Large intestine (tissue), 3 donors: Measurements from ENCODE around the gene ABCA9. TPM values are rescaled to one million over a fixed set of nuclear protein-coding genes. Genes with fewer than 3 reads are reported as not detected.
"Not testable (repeated sequence)": the region's sequence is repeated elsewhere in the genome, so short reads cannot be mapped to it uniquely, and the experiment has no call there.

Source experiments
- DNase-seq, 2 donors: peaks; one replicate each; pipeline versions ENCODE4 v3.0.0 to v3.0.0-alpha.2; 2013
- H3K27ac ChIP-seq: one replicate; pipeline ENCODE4 v1.5.1; 2013; ENCODE audit warnings: low read length
- H3K27me3 ChIP-seq: 2 replicates; pipeline ENCODE4 v1.6.1; 2013; ENCODE audit warnings: low read length; ENCODE audit not compliant: control insufficient read depth, insufficient read depth
- H3K36me3 ChIP-seq: 2 replicates; pipeline ENCODE4 v1.6.1; 2013; ENCODE audit warnings: low read length; ENCODE audit not compliant: control insufficient read depth, insufficient read depth
- H3K4me1 ChIP-seq: one replicate; pipeline ENCODE4 v1.6.1; 2013; ENCODE audit warnings: low read length; ENCODE audit not compliant: control insufficient read depth, insufficient read depth
- H3K4me3 ChIP-seq: one replicate; pipeline ENCODE4 v1.5.1; 2013; ENCODE audit warnings: low read length
- H3K9me3 ChIP-seq: one replicate; pipeline ENCODE4 v1.6.1; 2013; ENCODE audit warnings: mild to moderate bottlenecking, low read depth, low read length, moderate library complexity; ENCODE audit not compliant: control insufficient read depth
- WGBS: methylation state at CpG from one replicate; pipeline ENCODE4 v1.1.5; 2013; ENCODE audit warnings: low lambda C conversion rate; ENCODE audit not compliant: insufficient coverage; 5-methylcytosine and 5-hydroxymethylcytosine counted together
- polyA plus RNA-seq: library from polyadenylated mRNA; unstranded; fragments of 120-200 nt; gene quantifications from one replicate; pipeline ENCODE4 v1.2.1, GENCODE V29; 2013

ABCA9 gene
- polyA plus RNA-seq, 1 donor: 2.1 TPM

DNA sequence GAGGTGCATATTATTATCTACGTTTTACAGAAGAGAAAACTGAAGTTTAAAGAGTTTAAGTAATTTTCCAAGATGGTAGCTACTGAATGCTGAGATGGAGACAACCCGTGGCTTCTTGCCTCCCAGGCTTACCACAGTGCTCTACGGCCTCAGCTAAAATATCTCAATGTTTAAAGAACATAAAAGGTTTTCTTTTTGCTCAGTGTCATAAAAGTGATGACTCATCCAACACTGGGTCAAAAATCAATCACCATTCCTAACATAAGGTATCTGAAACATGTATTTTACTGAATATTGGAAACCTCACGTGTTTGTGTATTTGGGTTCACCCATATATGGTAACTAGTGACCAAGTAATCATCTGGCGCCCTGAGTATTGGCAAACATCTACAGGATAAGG, 18.4 kb downstream of the ABCA9 start:
- WGBS: 83% methylated on average over 1 of the region's 5 CpGs
- H3K36me3 ChIP-seq: no peaks in the 10 kb centered on the region
- no peak overlapping the region for H3K27ac ChIP-seq
- H3K27me3 ChIP-seq: no peaks in the 10 kb centered on the region
- no peak overlapping the region for H3K4me3 ChIP-seq
- peak in 1 of 2 donors; percentile 30 for DNase-seq
- H3K4me1 ChIP-seq: no peaks in the 10 kb centered on the region
- H3K9me3 ChIP-seq: no peaks in the 10 kb centered on the region

DNA sequence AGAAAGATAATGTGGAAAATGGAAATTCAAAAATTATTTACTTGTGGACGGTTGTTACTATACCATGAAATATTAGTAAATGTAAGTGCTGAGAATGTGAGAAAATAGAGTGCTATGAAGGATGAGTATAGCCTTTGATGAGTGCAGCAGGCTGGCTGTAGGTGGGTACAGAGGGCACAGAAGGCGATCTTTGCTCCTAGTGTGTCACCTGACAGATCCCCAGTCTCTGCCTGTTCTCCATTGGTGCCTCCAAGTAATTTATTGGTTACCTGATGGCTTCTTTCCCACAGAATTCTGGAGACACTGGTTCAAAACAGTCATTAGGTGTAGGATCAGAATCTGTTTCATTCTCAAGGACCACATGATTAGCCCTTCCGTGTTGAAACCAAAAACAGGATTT, 28.9 kb downstream of the ABCA9 start:
- Histone ChIP-seq H3K36me3 (no peaks in the 10 kb centered on the region), H3K27me3 (no peaks in the 10 kb centered on the region), H3K4me1 (peaks cover 5% of the 10 kb centered on the region), H3K27ac (peak overlapping the region; percentile 41), H3K4me3 (no peak overlapping the region), H3K9me3 (no peaks in the 10 kb centered on the region)
- DNase-seq: peak; percentile 74 to 82
- 71% methylated on average over 1 of the region's 3 CpGs for WGBS

DNA sequence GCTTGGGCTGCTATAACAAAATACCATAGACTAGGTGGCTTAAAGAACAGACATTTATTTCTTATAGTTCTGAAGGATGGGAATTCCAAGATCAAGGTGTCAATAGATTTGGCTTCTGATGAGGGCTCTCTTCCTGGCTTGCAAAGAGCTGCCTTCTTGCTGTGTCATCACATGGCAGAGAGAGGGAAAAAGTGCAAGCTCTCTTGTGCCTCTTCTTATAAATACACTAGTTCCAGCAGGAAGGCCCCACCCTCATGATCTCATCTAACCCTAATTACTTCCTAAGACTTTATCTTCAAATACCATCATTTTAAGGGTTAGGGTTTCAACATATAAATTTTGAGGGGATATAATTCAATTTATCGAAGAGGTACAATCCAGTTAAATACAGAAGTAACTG, 30.6 kb downstream of the ABCA9 start:
- H3K4me3 ChIP-seq: no peak overlapping the region

GRCh38 chr17:69018687-69019086, 42.0 kb downstream of the ABCA9 start:
- H3K36me3 ChIP-seq: no peaks in the 10 kb centered on the region
- WGBS: no CpG with 5 or more reads among the region's 1 CpG

More for the DNA sequence above, 30.6 kb downstream of the ABCA9 start:
- DNase-seq: no peak
- Histone ChIP-seq H3K9me3 (no peaks in the 10 kb centered on the region), H3K27ac (no peak overlapping the region), H3K36me3 (no peaks in the 10 kb centered on the region), H3K4me1 (peaks cover 5% of the 10 kb centered on the region), H3K27me3 (no peaks in the 10 kb centered on the region)
- 88% methylated on average over 1 of the region's 1 CpG for WGBS

GRCh38 chr17:69018022-69018615, 42.6 kb downstream of the ABCA9 start:
- H3K4me3 ChIP-seq: no peak overlapping the region
- no peaks in the 10 kb centered on the region for H3K36me3 ChIP-seq
- no peak overlapping the region for H3K27ac ChIP-seq
- no peaks in the 10 kb centered on the region for H3K9me3 ChIP-seq
- 44% methylated on average over 1 of the region's 3 CpGs for WGBS
- no peaks in the 10 kb centered on the region for H3K27me3 ChIP-seq
- no peak for DNase-seq
- no peaks in the 10 kb centered on the region for H3K4me1 ChIP-seq

More at GRCh38 chr17:69018687-69019086, 42.0 kb downstream of the ABCA9 start:
- H3K9me3 ChIP-seq: no peaks in the 10 kb centered on the region
- H3K27me3 ChIP-seq: no peaks in the 10 kb centered on the region
- H3K27ac ChIP-seq: no peak overlapping the region
- no peak for DNase-seq
- no peak overlapping the region for H3K4me3 ChIP-seq
- H3K4me1 ChIP-seq: no peaks in the 10 kb centered on the region

DNA sequence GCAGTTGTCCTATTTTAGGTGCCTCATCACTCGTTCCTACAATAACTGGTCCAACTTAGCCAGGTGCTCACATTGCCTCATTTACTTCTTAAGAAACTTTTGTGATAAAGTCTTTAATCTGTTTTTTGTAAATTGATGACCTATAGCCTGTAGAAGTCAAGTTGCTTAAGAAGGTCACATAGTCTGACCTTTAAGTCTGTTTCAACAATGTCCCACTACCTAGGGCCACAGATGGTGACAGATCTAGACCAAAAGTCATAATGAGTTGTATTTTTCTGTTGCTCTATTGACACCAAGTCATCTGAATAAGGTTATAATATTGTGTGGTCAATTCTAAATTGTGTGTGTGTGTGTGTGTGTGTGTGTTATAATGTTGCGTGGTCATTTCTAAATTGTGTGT, 45.1 kb downstream of the ABCA9 start:
- no peaks in the 10 kb centered on the region for H3K36me3 ChIP-seq
- H3K9me3 ChIP-seq: no peaks in the 10 kb centered on the region
- H3K4me3 ChIP-seq: no peak overlapping the region
- no peak overlapping the region for H3K27ac ChIP-seq
- H3K27me3 ChIP-seq: no peaks in the 10 kb centered on the region
- H3K4me1 ChIP-seq: no peaks in the 10 kb centered on the region
- DNase-seq: no peak
- WGBS: 100% methylated on average over 1 of the region's 2 CpGs

- WGBS: 100% methylated on average over 2 of the region's 4 CpGs
- H3K4me1 ChIP-seq: no peaks in the 10 kb centered on the region
- no peaks in the 10 kb centered on the region for H3K9me3 ChIP-seq
- H3K4me3 ChIP-seq: no peak overlapping the region
- H3K36me3 ChIP-seq: no peaks in the 10 kb centered on the region
- no peak for DNase-seq
- H3K27me3 ChIP-seq: no peaks in the 10 kb centered on the region
- no peak overlapping the region for H3K27ac ChIP-seq
Measured at GRCh38 chr17:69012895-69013805, 47.6 kb downstream of the ABCA9 start.

DNA sequence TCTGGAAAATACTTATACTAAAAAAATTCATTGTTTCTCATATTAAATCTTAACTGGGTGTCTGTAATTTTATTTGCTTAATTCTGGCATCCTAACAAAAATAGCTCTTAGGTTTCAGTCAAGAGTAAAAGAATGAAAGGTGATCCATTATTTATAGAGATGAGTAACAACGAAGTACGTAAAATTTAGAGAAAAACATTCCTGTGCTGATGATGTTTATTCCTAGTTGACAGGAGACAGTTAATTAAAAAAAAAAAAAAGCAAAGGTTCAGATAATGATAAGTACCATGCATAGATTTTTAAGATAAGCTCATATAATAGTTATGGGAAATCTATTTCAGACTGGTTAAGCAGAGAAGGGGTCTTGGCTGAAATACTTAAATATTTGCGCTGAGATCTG, 50.8 kb downstream of the ABCA9 start:
- no peaks in the 10 kb centered on the region for H3K27me3 ChIP-seq
- H3K4me3 ChIP-seq: no peak overlapping the region
- H3K4me1 ChIP-seq: no peaks in the 10 kb centered on the region
- no peak for DNase-seq
- 96% methylated on average over 2 of the region's 3 CpGs for WGBS
- H3K36me3 ChIP-seq: no peaks in the 10 kb centered on the region
- H3K27ac ChIP-seq: no peak overlapping the region
- no peaks in the 10 kb centered on the region for H3K9me3 ChIP-seq

DNA sequence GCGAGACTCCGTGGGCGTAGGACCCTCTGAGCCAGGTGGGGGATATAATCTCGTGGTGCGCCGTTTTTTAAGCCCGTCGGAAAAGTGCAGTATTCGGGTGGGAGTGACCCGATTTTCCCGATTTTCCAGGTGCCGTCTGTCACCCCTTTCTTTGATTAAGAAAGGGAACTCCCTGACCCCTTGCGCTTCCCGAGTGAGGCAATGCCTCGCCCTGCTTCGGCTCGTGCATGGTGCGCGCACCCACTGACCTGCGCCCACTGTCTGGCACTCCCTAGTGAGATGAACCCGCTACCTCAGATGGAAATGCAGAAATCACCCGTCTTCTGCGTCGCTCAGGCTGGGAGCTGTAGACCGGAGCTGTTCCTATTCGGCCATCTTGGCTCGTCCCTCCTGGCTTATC, 56.0 kb downstream of the ABCA9 start:
- not testable (repeated sequence) for H3K4me3 ChIP-seq, H3K4me1 ChIP-seq, H3K9me3 ChIP-seq, DNase-seq, H3K27ac ChIP-seq, H3K36me3 ChIP-seq, H3K27me3 ChIP-seq
- WGBS: no CpG with 5 or more reads among the region's 27 CpGs

GRCh38 chr17:68999743-69000142, 61.0 kb downstream of the ABCA9 start:
- not testable (repeated sequence) for H3K9me3 ChIP-seq, H3K4me3 ChIP-seq, H3K27me3 ChIP-seq, H3K27ac ChIP-seq, H3K4me1 ChIP-seq, DNase-seq, H3K36me3 ChIP-seq
- no CpG with 5 or more reads among the region's 3 CpGs for WGBS
